K562 (cell line): ENCODE results near the gene EPPIN.

Source experiments
- ATF4 ChIP-seq: fragments of 450-650 bp; formaldehyde crosslinking; IDR thresholded peaks from 2 replicates; pipeline ENCODE4 v1.4.0; 2022; ENCODE audit warnings: mild to moderate bottlenecking, moderate library complexity
- CTCF ChIP-seq, 3 experiments: IDR thresholded peaks in 2 of 3; conservative IDR thresholded peaks in 1 of 3; 2 replicates each; pipeline ENCODE4 v1.5.1; 2011 to 2012; ENCODE audit warnings: low read length in 3 of 3, mild to moderate bottlenecking in 3 of 3, control low read depth in 2 of 3, improper control_type of control experiment in 1 of 3, inconsistent platforms in 1 of 3, low read depth in 1 of 3, mixed read lengths in 1 of 3, moderate library complexity in 1 of 3; ENCODE audit not compliant: insufficient read depth in 2 of 3
- NR2C2 ChIP-seq, 2 experiments: fragments of 200-800 bp in 1 of 2; sonication (Bioruptor generic) in 1 of 2; sonication (generic) in 1 of 2; formaldehyde crosslinking in 1 of 2; IDR thresholded peaks; 2 replicates each; pipeline versions ENCODE4 v1.6.1 to v1.8.0; 2016 to 2022; ENCODE audit warnings: mild to moderate bottlenecking in 1 of 2, missing compliant biosample characterization in 1 of 2, missing genetic modification characterization in 1 of 2, missing genetic modification reagents in 1 of 2
- PHF21A ChIP-seq: fragments of 450-650 bp; IDR thresholded peaks from 2 replicates; pipeline ENCODE4 v1.6.1; 2017; ENCODE audit warnings: low read depth, borderline replicate concordance
- POLR2A ChIP-seq: fragments of 450-650 bp; conservative IDR thresholded peaks from 2 replicates; pipeline ENCODE4 v1.6.1; 2016
- RBFOX2 ChIP-seq: fragments of 200-400 bp; formaldehyde crosslinking; IDR thresholded peaks from 2 replicates; pipeline ENCODE4 v1.6.1; 2017; ENCODE audit warnings: low read depth, mild to moderate bottlenecking, low read length, moderate library complexity
- XRCC3 ChIP-seq: fragments of 450-650 bp; IDR thresholded peaks from 2 replicates; pipeline ENCODE4 v1.6.1; 2017; ENCODE audit warnings: mild to moderate bottlenecking, moderate library complexity
- TF ChIP-seq, protein P1 (sequence below): fragments of 250-450 bp; sonication (Bioruptor Pico); IDR thresholded peaks from 2 replicates; pipeline ENCODE4 v1.6.1; 2021; ENCODE audit warnings: mild to moderate bottlenecking
- TF ChIP-seq, protein P2 (sequence below): sonication (generic); formaldehyde crosslinking; IDR thresholded peaks from 2 replicates; pipeline ENCODE4 v1.8.1; 2023; ENCODE audit warnings: mild to moderate bottlenecking, missing genetic modification reagents, moderate library complexity

GRCh38 chr20:45589725-45590124 lies 42.5 kb upstream of the EPPIN start:
- TF ChIP-seq XRCC3 (no peak), RBFOX2 (no peak), PHF21A (no peak), CTCF (IDR thresholded peaks at IDR 0.05 in 2 of 3, conservative IDR thresholded peaks at IDR 0.05 in 1 of 3; ENCODE audit: insufficient read depth in 2 of 3, low read depth in 1 of 3, low read length in 3 of 3) (no peak), ATF4 (CRISPR knock-in tag) (no peak), POLR2A (no peak), NR2C2 (CRISPR knock-in tag; IDR thresholded peaks at IDR 0.05) (no peak), NR2C2 (tag; IDR thresholded peaks at IDR 0.05) (no peak)
- TF ChIP-seq, protein P1, sequence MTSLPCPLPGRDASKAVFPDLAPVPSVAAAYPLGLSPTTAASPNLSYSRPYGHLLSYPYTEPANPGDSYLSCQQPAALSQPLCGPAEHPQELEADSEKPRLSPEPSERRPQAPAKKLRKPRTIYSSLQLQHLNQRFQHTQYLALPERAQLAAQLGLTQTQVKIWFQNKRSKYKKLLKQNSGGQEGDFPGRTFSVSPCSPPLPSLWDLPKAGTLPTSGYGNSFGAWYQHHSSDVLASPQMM (CRISPR knock-in tag) = no peak
- TF ChIP-seq, protein P2, sequence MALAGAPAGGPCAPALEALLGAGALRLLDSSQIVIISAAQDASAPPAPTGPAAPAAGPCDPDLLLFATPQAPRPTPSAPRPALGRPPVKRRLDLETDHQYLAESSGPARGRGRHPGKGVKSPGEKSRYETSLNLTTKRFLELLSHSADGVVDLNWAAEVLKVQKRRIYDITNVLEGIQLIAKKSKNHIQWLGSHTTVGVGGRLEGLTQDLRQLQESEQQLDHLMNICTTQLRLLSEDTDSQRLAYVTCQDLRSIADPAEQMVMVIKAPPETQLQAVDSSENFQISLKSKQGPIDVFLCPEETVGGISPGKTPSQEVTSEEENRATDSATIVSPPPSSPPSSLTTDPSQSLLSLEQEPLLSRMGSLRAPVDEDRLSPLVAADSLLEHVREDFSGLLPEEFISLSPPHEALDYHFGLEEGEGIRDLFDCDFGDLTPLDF (CRISPR knock-in tag) = no peak
